SK-N-SH treated with all-trans-retinoic acid at 6 μM for 48 hours (cell line): ENCODE results near the gene SLC12A8.

Source experiments
- ARNTL ChIP-seq: fragments of 450-650 bp; formaldehyde crosslinking; IDR thresholded peaks from 2 replicates; pipeline ENCODE4 v1.5.0; 2020; ENCODE audit warnings: low read depth, mild to moderate bottlenecking, moderate library complexity, borderline replicate concordance
- BACH2 ChIP-seq: fragments of 250-450 bp; sonication (Bioruptor Pico); IDR thresholded peaks from 2 replicates; pipeline ENCODE4 v1.9.0; 2021; ENCODE audit warnings: mild to moderate bottlenecking, borderline replicate concordance
- OSR1 ChIP-seq: fragments of 250-450 bp; sonication (Bioruptor Pico); IDR thresholded peaks from 2 replicates; pipeline ENCODE4 v1.8.0; 2022; ENCODE audit warnings: moderate library complexity, mild to moderate bottlenecking, inconsistent platforms
- PPARA ChIP-seq: fragments of 250-450 bp; sonication (Bioruptor Pico); IDR thresholded peaks from 2 replicates; pipeline ENCODE4 v1.5.0; 2020; ENCODE audit warnings: mild to moderate bottlenecking, borderline replicate concordance
- RARB ChIP-seq: fragments of 250-450 bp; sonication (Bioruptor Pico); IDR thresholded peaks from 2 replicates; pipeline ENCODE4 v1.8.0; 2021; ENCODE audit warnings: mild to moderate bottlenecking, moderate library complexity
- SNAI2 ChIP-seq: fragments of 250-450 bp; sonication (Bioruptor Pico); IDR thresholded peaks from 2 replicates; pipeline ENCODE4 v1.5.0; 2020; ENCODE audit warnings: mild to moderate bottlenecking, moderate library complexity
- ZFP30 ChIP-seq: fragments of 450-650 bp; formaldehyde crosslinking; IDR thresholded peaks from 2 replicates; pipeline ENCODE4 v1.5.0; 2022; ENCODE audit warnings: mild to moderate bottlenecking, moderate library complexity
- TF ChIP-seq, protein P1 (sequence below): fragments of 250-450 bp; sonication (Bioruptor Pico); IDR thresholded peaks from 2 replicates; pipeline ENCODE4 v1.5.1; 2020; ENCODE audit warnings: low read depth, mild to moderate bottlenecking, moderate library complexity
- TF ChIP-seq, protein P2 (sequence below): fragments of 250-450 bp; sonication (Bioruptor Pico); IDR thresholded peaks from 2 replicates; pipeline ENCODE4 v1.5.1; 2021; ENCODE audit warnings: mild to moderate bottlenecking, moderate library complexity

DNA sequence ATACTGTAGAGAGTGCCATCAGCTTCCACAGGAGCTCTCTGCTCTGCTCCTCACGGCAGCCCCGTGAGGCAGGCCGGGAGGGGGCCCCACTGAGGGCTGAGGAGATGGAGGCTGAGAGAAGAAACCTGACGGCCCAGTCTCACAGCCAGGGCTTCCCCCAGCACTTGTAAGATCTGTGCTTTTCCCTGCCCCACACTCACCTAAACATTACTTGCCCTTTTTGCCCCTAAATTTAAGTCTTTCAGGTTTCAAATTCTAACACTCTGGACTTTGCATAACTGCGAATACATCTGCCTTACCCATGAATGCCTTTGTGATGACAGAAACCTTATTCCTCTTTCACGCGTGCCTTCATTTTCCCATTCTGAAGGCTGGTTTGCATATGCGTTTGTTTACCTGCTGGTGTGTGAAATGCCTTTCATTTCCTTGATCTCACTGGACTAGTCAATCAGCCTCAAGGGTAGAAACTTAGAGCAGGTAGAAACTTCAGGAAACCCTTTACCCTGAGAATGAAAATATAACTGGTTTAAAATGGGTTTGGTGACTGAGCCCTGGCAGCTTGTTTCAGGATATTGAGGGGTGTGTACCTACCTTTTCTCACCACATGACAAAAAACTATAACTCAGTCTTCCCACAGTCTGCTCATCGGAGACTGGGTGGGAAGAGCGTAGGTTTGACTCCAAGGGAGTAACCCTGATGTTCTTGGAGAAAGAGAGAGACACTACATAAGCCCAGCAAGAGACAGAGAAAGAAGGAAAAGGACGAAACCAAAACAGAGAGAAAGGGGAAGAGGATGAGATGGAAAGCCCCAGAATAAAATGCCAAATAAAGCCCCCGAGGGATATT, 20.1 kb downstream of the SLC12A8 start:
- TF ChIP-seq BACH2, result no peak
- TF ChIP-seq SNAI2 (CRISPR knock-in tag), result no peak
- TF ChIP-seq, protein P1, sequence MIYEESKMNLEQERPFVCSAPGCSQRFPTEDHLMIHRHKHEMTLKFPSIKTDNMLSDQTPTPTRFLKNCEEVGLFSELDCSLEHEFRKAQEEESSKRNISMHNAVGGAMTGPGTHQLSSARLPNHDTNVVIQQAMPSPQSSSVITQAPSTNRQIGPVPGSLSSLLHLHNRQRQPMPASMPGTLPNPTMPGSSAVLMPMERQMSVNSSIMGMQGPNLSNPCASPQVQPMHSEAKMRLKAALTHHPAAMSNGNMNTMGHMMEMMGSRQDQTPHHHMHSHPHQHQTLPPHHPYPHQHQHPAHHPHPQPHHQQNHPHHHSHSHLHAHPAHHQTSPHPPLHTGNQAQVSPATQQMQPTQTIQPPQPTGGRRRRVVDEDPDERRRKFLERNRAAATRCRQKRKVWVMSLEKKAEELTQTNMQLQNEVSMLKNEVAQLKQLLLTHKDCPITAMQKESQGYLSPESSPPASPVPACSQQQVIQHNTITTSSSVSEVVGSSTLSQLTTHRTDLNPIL, result no peak
- TF ChIP-seq ZFP30 (CRISPR knock-in tag), result no peak
- TF ChIP-seq OSR1 (CRISPR knock-in tag), result no peak
- no peak for TF ChIP-seq ARNTL (CRISPR knock-in tag)
- TF ChIP-seq RARB (CRISPR knock-in tag), result no peak
- TF ChIP-seq, protein P2, sequence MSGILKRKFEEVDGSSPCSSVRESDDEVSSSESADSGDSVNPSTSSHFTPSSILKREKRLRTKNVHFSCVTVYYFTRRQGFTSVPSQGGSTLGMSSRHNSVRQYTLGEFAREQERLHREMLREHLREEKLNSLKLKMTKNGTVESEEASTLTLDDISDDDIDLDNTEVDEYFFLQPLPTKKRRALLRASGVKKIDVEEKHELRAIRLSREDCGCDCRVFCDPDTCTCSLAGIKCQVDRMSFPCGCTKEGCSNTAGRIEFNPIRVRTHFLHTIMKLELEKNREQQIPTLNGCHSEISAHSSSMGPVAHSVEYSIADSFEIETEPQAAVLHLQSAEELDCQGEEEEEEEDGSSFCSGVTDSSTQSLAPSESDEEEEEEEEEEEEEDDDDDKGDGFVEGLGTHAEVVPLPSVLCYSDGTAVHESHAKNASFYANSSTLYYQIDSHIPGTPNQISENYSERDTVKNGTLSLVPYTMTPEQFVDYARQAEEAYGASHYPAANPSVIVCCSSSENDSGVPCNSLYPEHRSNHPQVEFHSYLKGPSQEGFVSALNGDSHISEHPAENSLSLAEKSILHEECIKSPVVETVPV, result no peak
- no peak for TF ChIP-seq PPARA
